Measurements from ENCODE around the gene GLRX. TPM values are rescaled to one million over a fixed set of nuclear protein-coding genes. Genes with fewer than 3 reads are reported as not detected.

Gene GLRX
- total and polyA plus RNA-seq, 7 experiments from 2014 or later, result 26.3 to 205 (median 84.8) TPM

DNA sequence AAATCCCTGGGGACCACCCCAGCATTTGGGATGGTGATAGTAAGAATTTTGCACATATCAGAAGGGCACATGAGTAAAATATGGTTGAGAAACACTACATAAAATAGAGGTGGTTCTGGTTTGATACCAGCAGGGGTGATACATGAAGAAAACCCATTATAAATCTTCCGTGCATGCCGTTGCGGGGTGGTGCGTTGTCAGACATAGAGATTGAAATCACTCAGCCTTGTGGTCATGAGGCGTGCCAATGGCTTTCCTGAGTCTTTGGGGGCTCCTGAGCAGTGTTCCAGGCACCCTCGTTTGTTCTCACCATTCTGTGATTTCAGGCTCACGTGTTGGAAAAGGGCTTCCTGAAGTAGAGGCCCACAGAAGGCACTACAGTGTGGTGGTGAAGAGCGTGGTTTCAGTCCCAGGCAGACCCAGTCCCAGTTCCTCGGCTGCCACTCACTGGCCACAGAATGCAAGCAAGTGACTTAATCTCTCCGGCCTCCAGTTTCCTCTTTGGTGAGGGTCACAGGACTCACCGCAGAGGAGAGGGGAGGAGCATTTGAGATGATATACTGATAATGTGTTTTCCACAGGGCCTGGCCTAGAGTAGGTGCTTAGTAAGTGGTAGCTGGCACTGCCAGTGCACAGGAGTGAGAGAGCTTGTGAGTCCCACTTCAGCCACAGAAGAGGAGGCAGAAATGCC is 20.5 kb upstream of the GLRX start:
- Histone ChIP-seq H3K27ac (ENCODE audit: low read depth, low read length) (peak overlapping the region; percentile 26), H3K9me3 (ENCODE audit: control insufficient read depth in 2 of 3, low read length in 3 of 3) (no peaks in the 10 kb centered on the region), H3K36me3 (ENCODE audit: control insufficient read depth in 2 of 3, insufficient read depth in 3 of 3, low read length in 3 of 3) (no peaks in the 10 kb centered on the region), H3K27me3 (ENCODE audit: control insufficient read depth in 2 of 2, insufficient read depth in 2 of 2, low read length in 2 of 2) (no peaks in the 10 kb centered on the region), H3K4me3 (ENCODE audit: low read length) (no peak overlapping the region), H3K4me1 (ENCODE audit: control insufficient read depth in 2 of 2, insufficient read depth in 2 of 2, low read length in 2 of 2) (peaks cover 10 to 13% of the 10 kb centered on the region in 2 donors)
- DNase-seq, result peak; percentile 23 to 62 (median 46)
- H3K36me3 Mint-ChIP-seq, result no peaks in the 10 kb centered on the region
- ChIA-PET POLR2A (interaction anchor here (0.8 to 2.0 kb wide), 7 partner anchors 11 to 83 kb away, joined by 3 to 16 read pairs (median 4); no protein-coding TSS in a partner anchor), CTCF (interaction anchor here (0.6 to 15.0 kb wide), 11 partner anchors 8 to 198 kb away, joined by 3 to 357 read pairs (median 5); partner anchors contain the start of gene GLRX)
- ATAC-seq, result peak; percentile 86
- H3K9me3 Mint-ChIP-seq, result no peaks in the 10 kb centered on the region
- peak overlapping the region; percentile 54 to 94 (median 87) for H3K27ac Mint-ChIP-seq
- peaks cover 18 to 30% (median 22%) of the 10 kb centered on the region in 7 donors for H3K4me1 Mint-ChIP-seq
- intact Hi-C loops (cut with micrococcal nuclease), result loop anchor here (1.0 to 2.0 kb wide), 10 partner anchors 8 to 288 kb away; partner anchors contain the start of genes ARSK (in 1 of the 2) and RHOBTB3 (in 1 of the 2)
- peaks cover 0 to 5% (median 0%) of the 10 kb centered on the region in 5 donors for H3K27me3 Mint-ChIP-seq
- peak overlapping the region in 8 of 10 donors; percentile 34 to 72 (median 58) for H3K4me3 Mint-ChIP-seq

DNA sequence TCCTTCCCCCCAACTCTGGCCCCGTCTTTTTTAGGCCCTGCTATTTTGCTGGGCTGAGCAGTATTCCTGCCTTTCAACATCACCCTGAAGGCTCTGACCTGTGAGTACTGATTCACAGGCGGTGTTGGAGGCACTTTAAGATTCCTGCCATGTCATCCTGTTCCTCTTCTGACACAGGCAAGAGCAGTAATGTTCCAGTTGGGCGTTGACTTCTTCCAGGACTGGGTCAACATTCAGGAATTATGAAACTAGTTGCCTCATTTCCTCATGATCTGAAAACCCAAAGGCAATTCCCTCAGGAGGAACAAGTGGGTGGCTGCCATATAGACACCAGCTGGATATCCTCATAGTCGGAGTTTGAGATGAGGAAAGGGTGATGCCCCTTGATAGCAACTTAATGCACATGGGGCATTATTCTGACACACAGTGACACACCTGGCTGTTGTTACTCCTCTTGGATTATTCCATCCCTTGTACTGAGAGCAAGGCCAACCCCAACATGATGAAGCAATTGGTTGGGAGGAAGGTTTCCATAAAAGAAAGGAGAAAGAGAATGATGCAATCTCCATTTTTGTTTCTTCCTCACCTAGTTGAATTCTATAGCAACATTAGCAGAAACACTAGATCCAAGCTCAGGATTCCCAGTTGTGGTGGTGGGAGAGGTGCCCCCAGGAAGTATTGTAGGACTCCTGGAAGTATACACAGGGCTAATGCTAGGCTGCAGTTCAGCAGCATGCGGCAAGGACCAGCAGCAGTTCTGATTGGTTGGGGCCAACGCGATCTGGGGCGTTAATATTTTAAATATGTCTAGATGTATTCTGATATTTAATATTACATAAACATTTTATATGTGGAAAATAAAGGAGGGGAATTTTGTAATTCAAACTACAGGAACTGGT is 19.6 kb upstream of the GLRX start:
- Mint-ChIP-seq H3K9me3 (no peaks in the 10 kb centered on the region), H3K27me3 (peaks cover 0 to 3% (median 0%) of the 10 kb centered on the region in 5 donors), H3K4me3 (peak overlapping the region in 3 of 10 donors; percentile 34 to 71 (median 60)), H3K4me1 (peaks cover 18 to 37% (median 30%) of the 10 kb centered on the region in 7 donors), H3K36me3 (no peaks in the 10 kb centered on the region), H3K27ac (peak overlapping the region in 7 of 9 donors; percentile 65 to 94 (median 88))
- intact Hi-C loops (cut with micrococcal nuclease), result loop anchor here (2.0 kb wide), 2 partner anchors 33 to 111 kb away; partner anchors contain the start of gene RHOBTB3 (in 1 of the 2)
- Histone ChIP-seq H3K27ac (ENCODE audit: low read depth, low read length) (no peak overlapping the region), H3K4me3 (ENCODE audit: low read length) (no peak overlapping the region), H3K4me1 (ENCODE audit: control insufficient read depth in 2 of 2, insufficient read depth in 2 of 2, low read length in 2 of 2) (peaks cover 10 to 13% of the 10 kb centered on the region in 2 donors), H3K27me3 (ENCODE audit: control insufficient read depth in 2 of 2, insufficient read depth in 2 of 2, low read length in 2 of 2) (no peaks in the 10 kb centered on the region), H3K9me3 (ENCODE audit: control insufficient read depth in 2 of 3, low read length in 3 of 3) (no peaks in the 10 kb centered on the region), H3K36me3 (ENCODE audit: control insufficient read depth in 2 of 3, insufficient read depth in 3 of 3, low read length in 3 of 3) (no peaks in the 10 kb centered on the region)
- DNase-seq (no peak), ATAC-seq (no peak)
- CTCF ChIA-PET, result interaction anchor here (0.6 to 15.0 kb wide), 6 partner anchors 19 to 313 kb away, joined by 3 to 357 read pairs (median 4); partner anchors contain the start of gene GLRX
- POLR2A ChIA-PET, result interaction anchor here (0.7 to 1.4 kb wide), 4 partner anchors 18 to 21 kb away, joined by 3 to 11 read pairs (median 4); partner anchors contain the start of gene GLRX

DNA sequence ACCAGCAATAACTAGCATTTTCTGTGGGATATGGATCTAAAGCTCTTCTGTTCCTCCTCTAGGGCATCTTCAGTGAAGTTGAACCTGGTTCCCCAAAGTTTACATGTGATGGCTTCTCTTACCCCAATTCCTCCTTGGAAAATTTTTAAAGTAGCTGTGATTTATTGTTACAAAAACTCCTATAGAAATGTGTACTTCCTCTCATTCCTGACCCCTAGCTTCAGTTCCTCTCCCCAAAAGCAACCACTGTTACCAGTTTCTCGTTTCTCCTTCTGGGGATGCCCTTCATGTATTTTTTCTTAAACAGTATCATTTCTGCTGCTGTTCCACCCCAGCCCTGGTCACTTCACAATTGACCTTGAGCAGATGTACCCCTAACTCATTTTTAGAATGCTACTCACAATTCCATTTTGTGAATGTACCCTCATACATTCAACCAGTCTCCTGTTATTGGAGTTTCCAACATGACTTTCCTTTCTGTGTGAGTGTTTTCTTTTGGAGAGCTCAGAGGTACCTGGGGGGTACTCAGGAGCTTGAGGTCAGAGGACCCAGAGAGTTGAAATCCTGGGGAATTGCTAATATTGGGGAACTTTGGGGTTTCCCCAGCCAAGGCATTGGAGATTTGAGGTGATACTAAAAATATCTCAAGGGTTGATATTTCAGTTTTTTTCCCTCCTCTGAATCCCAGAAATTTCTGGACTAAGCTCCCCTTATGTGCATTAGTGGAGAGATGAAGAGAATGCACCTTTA is 18.6 kb upstream of the GLRX start:
- H3K27me3 ChIP-seq (ENCODE audit: control insufficient read depth in 2 of 2, insufficient read depth in 2 of 2, low read length in 2 of 2), result no peaks in the 10 kb centered on the region
- no peak overlapping the region for H3K4me3 ChIP-seq (ENCODE audit: low read length)
- Mint-ChIP-seq H3K4me3 (no peak overlapping the region), H3K4me1 (peaks cover 25 to 45% (median 38%) of the 10 kb centered on the region in 7 donors), H3K9me3 (no peaks in the 10 kb centered on the region), H3K27ac (peak overlapping the region in 3 of 9 donors; percentile 14 to 75 (median 41)), H3K36me3 (no peaks in the 10 kb centered on the region), H3K27me3 (peaks cover 0 to 3% (median 0%) of the 10 kb centered on the region in 5 donors)
- H3K27ac ChIP-seq (ENCODE audit: low read depth, low read length), result no peak overlapping the region
- ChIA-PET CTCF (interaction anchor here (0.6 to 15.0 kb wide), 9 partner anchors 17 to 312 kb away, joined by 3 to 357 read pairs (median 3); partner anchors contain the start of gene GLRX), POLR2A (interaction anchor here (1.0 to 1.8 kb wide), 3 partner anchors 9 to 20 kb away, joined by 3 to 11 read pairs (median 9); partner anchors contain the start of gene GLRX)
- ATAC-seq, result no peak
- no peak for DNase-seq
- no peaks in the 10 kb centered on the region for H3K36me3 ChIP-seq (ENCODE audit: control insufficient read depth in 2 of 3, insufficient read depth in 3 of 3, low read length in 3 of 3)
- H3K4me1 ChIP-seq (ENCODE audit: control insufficient read depth in 2 of 2, insufficient read depth in 2 of 2, low read length in 2 of 2), result peaks cover 19% of the 10 kb centered on the region in 2 donors
- no peaks in the 10 kb centered on the region for H3K9me3 ChIP-seq (ENCODE audit: control insufficient read depth in 2 of 3, low read length in 3 of 3)
- intact Hi-C loops (cut with micrococcal nuclease), result no loop called here

DNA sequence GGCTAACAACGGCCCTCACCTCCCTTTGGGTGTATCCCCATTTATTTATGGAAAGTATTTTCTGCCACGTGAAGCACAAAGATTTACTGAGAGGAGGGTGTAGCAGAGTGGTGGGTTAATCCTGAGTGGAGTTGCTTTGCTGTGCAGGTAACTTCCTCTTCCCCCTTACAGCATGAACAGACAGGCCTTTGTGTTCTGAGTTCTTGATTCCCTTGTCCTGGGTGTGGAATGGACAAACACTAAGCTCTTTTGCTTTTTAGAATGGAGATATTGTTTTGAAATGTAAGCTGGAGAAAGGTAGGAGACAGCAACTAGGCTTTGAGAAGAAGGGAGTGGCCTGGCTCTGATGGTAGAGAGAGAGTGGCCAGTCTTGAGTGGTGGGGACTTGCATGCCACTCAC is 17.1 kb upstream of the GLRX start:
- no peak for DNase-seq
- Histone ChIP-seq H3K4me1 (ENCODE audit: control insufficient read depth in 2 of 2, insufficient read depth in 2 of 2, low read length in 2 of 2) (peaks cover 19 to 28% of the 10 kb centered on the region in 2 donors), H3K9me3 (ENCODE audit: control insufficient read depth in 2 of 3, low read length in 3 of 3) (no peaks in the 10 kb centered on the region), H3K27me3 (ENCODE audit: control insufficient read depth in 2 of 2, insufficient read depth in 2 of 2, low read length in 2 of 2) (no peaks in the 10 kb centered on the region), H3K36me3 (ENCODE audit: control insufficient read depth in 2 of 3, insufficient read depth in 3 of 3, low read length in 3 of 3) (no peaks in the 10 kb centered on the region), H3K27ac (ENCODE audit: low read depth, low read length) (no peak overlapping the region), H3K4me3 (ENCODE audit: low read length) (no peak overlapping the region)
- ChIA-PET CTCF (interaction anchor here (0.7 to 15.0 kb wide), 5 partner anchors 10 to 176 kb away, joined by 3 to 357 read pairs (median 3); no protein-coding TSS in a partner anchor), POLR2A (interaction anchor here (1.1 to 6.8 kb wide), 2 partner anchors 18 to 58 kb away, joined by 3 to 157 read pairs; partner anchors contain the start of gene GLRX)
- no peaks in the 10 kb centered on the region for H3K36me3 Mint-ChIP-seq
- H3K4me3 Mint-ChIP-seq, result no peak overlapping the region
- peaks cover 30 to 50% (median 47%) of the 10 kb centered on the region in 7 donors for H3K4me1 Mint-ChIP-seq
- H3K27me3 Mint-ChIP-seq, result peaks cover 0 to 3% (median 0%) of the 10 kb centered on the region in 5 donors
- peak overlapping the region in 2 of 9 donors; percentile 75 to 98 for H3K27ac Mint-ChIP-seq
- no peaks in the 10 kb centered on the region for H3K9me3 Mint-ChIP-seq
- intact Hi-C loops (cut with micrococcal nuclease), result no loop called here
- ATAC-seq, result no peak

DNA sequence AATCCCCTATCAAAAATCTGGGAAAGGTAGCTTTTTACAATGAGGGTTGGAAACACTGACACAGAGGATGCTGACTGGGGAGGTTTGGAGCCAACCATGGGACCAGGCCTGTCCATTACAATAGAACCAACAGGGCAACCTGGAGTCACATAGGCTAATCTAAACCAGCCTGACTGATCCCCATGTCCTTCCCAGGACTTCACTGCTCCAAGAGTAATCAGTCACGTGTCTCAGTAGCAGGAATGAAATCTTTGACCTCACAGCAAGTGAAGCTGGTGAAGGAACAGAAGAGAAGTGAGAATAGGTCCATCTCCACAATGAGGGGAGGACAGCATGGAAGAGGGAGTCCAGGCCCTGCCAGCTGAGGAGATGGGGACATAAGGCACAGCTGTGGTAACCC is 16.0 kb upstream of the GLRX start:
- H3K4me1 ChIP-seq (ENCODE audit: control insufficient read depth in 2 of 2, insufficient read depth in 2 of 2, low read length in 2 of 2), result peaks cover 24 to 25% of the 10 kb centered on the region in 2 donors
- POLR2A ChIA-PET, result interaction anchor here (1.1 to 6.8 kb wide), 3 partner anchors 17 to 57 kb away, joined by 3 to 157 read pairs (median 13); partner anchors contain the start of gene GLRX
- Mint-ChIP-seq H3K27ac (peak overlapping the region in 5 of 9 donors; percentile 25 to 98 (median 78)), H3K36me3 (no peaks in the 10 kb centered on the region), H3K4me3 (no peak overlapping the region), H3K4me1 (peaks cover 37 to 61% (median 58%) of the 10 kb centered on the region in 7 donors), H3K9me3 (no peaks in the 10 kb centered on the region), H3K27me3 (peaks cover 0 to 3% (median 0%) of the 10 kb centered on the region in 5 donors)
- ATAC-seq (no peak), DNase-seq (no peak)
- intact Hi-C loops (cut with micrococcal nuclease), result no loop called here
- H3K4me3 ChIP-seq (ENCODE audit: low read length), result no peak overlapping the region
- no peak overlapping the region for H3K27ac ChIP-seq (ENCODE audit: low read depth, low read length)
- H3K36me3 ChIP-seq (ENCODE audit: control insufficient read depth in 2 of 3, insufficient read depth in 3 of 3, low read length in 3 of 3), result no peaks in the 10 kb centered on the region
- H3K9me3 ChIP-seq (ENCODE audit: control insufficient read depth in 2 of 3, low read length in 3 of 3), result no peaks in the 10 kb centered on the region
- H3K27me3 ChIP-seq (ENCODE audit: control insufficient read depth in 2 of 2, insufficient read depth in 2 of 2, low read length in 2 of 2), result no peaks in the 10 kb centered on the region
- CTCF ChIA-PET, result interaction anchor here (1.1 to 15.0 kb wide), 4 partner anchors 55 to 207 kb away, joined by 3 to 357 read pairs (median 4); no protein-coding TSS in a partner anchor

Data from naive thymus-derived CD4-positive, alpha-beta T cell (primary cell).